Astrocyte (in vitro differentiated cells and primary cell): ENCODE measurements around the gene CISD3.

Source experiments
- EZH2 ChIP-seq: IDR thresholded peaks from 2 replicates; pipeline ENCODE4 v1.6.1; 2012; ENCODE audit warnings: mild to moderate bottlenecking, low read length, inconsistent platforms; ENCODE audit not compliant: insufficient read depth
- TF ChIP-seq, protein P1 (sequence below): IDR thresholded peaks from 2 replicates; pipeline ENCODE4 v1.5.1; 2011; ENCODE audit warnings: low read depth, mild to moderate bottlenecking, inconsistent platforms, low read length, moderate library complexity; ENCODE audit not compliant: insufficient read depth

DNA sequence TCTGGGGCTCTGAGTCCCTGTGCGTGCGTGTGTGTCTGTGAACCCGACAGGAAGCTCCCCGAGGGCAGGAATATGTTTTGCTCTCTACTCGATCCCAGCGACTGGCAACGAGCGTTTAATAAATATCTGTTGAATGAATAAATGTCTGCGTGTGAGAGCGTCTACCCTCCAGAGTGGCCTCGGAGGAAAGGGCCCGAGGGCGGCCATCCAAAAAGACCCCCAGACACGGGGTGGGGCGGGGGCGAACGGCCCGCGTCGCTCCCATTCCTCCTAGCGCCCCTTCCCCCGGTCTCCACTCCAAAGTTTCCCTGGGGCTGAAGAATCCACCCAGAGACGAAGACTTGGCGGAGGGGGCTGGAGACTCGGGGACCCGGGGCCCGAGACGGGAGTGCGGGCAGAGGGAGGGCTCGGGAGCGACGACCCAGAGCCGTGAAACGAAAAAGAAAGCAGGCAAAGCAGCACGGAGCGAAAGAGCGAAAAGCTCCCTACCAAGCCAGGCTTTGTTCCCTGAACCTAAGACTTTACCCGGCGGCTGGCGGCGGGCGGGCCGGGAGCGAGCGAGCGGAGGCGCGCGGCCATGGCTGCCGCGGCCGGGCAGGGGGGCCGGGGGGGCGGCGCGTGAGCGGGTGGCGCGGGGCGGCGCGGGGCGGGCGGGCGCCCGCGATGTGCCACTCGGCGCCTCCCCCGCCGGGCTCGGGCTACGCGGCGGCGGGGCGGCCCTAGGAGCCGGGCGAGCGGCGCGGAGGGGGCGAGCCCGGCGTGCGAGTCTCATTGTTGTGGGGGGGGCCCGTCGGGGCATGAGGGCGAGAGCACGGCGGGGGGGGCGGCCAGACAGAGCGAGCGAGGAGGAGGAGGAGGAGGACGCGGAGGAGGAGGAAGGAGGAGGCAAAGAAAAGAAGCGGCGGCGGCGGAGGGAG, 25.3 kb upstream of the CISD3 start, which contains the start of gene MLLT6:
- TF ChIP-seq, protein P1, sequence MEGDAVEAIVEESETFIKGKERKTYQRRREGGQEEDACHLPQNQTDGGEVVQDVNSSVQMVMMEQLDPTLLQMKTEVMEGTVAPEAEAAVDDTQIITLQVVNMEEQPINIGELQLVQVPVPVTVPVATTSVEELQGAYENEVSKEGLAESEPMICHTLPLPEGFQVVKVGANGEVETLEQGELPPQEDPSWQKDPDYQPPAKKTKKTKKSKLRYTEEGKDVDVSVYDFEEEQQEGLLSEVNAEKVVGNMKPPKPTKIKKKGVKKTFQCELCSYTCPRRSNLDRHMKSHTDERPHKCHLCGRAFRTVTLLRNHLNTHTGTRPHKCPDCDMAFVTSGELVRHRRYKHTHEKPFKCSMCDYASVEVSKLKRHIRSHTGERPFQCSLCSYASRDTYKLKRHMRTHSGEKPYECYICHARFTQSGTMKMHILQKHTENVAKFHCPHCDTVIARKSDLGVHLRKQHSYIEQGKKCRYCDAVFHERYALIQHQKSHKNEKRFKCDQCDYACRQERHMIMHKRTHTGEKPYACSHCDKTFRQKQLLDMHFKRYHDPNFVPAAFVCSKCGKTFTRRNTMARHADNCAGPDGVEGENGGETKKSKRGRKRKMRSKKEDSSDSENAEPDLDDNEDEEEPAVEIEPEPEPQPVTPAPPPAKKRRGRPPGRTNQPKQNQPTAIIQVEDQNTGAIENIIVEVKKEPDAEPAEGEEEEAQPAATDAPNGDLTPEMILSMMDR, result no peak
- no peak for TF ChIP-seq EZH2
